DMS53 treated with DMSO at 0.1 percent for 48 hours (cell line): ENCODE measurements around the gene RABEP2.

Source experiments
- DNase-seq: peaks from one replicate; lab custom pipeline; 2025; ENCODE audit not compliant: unreplicated experiment; lab: John Stamatoyannopoulos, UW

Gene RABEP2

DNA sequence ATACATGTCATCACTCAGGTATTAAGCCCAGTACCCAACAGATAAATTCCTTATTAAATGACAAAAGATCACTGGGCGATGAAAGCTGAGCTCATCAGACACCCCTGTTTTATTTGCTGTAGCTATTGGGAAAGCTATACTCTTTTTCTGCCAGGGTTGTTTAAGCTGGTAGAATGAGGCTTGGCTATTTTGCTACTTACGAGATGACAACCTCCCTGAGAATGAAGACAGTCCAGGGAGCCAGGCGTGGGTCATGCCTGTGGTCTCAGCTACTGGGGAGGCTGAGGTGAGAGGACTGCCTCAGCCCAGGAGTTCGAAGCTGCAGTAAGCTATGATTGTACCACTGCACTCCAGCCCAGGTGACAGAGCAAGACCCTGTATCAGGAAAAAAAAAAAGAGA, 65.7 kb downstream of the RABEP2 start:
- DNase-seq = no peak

DNA sequence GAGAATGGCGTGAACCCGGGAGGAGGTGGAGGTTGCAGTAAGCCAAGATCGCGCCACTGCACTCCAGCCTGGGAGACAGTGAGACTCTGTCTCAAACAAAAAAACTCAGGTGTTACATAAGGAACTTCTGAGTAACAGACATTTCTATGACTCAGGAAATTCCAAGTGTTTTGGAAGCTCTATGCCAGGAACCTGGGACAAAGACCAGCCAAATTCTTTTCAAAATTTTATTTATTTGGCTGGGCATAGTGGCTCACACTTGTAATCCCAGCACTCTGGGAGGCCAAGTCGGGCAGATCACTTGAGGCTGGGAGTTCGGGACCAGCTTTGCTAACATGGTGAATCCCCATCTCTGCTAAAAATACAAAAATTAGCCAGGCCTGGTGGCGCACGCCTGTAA, 66.6 kb downstream of the RABEP2 start:
- no peak for DNase-seq
